ENCODE measurements around the gene ZBTB37. TPM values are rescaled to one million over a fixed set of nuclear protein-coding genes. Genes with fewer than 3 reads are reported as not detected.

Gene ZBTB37
- total RNA-seq, 1 experiment from 2014 or later = 12.0 TPM

DNA sequence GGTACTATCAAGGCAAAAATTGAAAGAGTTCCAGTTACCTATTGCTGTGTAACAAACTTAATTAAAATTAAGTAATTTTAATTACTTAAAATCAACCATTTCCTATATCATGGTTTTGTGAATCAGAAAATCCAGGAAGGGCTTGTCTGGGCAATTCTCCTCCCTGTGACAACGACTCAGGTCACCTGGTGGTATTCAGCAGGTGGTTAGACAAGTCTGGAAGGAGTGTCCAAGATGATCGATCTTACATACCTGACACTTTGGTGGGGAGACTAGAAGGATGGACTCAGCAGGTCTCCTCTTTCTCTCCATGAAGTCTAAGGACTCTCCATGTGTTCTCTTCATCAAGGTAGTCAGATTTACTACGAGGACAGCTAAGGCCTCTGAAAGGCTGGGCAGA lies 26.0 kb downstream of the ZBTB37 start:
- TF ChIP-seq, protein P1, sequence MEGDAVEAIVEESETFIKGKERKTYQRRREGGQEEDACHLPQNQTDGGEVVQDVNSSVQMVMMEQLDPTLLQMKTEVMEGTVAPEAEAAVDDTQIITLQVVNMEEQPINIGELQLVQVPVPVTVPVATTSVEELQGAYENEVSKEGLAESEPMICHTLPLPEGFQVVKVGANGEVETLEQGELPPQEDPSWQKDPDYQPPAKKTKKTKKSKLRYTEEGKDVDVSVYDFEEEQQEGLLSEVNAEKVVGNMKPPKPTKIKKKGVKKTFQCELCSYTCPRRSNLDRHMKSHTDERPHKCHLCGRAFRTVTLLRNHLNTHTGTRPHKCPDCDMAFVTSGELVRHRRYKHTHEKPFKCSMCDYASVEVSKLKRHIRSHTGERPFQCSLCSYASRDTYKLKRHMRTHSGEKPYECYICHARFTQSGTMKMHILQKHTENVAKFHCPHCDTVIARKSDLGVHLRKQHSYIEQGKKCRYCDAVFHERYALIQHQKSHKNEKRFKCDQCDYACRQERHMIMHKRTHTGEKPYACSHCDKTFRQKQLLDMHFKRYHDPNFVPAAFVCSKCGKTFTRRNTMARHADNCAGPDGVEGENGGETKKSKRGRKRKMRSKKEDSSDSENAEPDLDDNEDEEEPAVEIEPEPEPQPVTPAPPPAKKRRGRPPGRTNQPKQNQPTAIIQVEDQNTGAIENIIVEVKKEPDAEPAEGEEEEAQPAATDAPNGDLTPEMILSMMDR (conservative IDR thresholded peaks at IDR 0.05) = no peak
- no peaks in the 10 kb centered on the region for H4K20me1 ChIP-seq (ENCODE audit: control insufficient read depth, insufficient read depth, insufficient read length)
- H2BK20ac ChIP-seq (ENCODE audit: low read depth, low read length, poor library complexity, severe bottlenecking) = no peak overlapping the region
- no peak overlapping the region for H2AK5ac ChIP-seq (ENCODE audit: insufficient read length, low read length)
- no peaks in the 10 kb centered on the region for H3K23me2 ChIP-seq (ENCODE audit: insufficient read length, low read depth, low read length, poor library complexity, severe bottlenecking)
- H3K4me2 ChIP-seq (ENCODE audit: insufficient read depth, insufficient read length, low read length) = no peak overlapping the region
- H2BK120ac ChIP-seq (ENCODE audit: low read depth, low read length, poor library complexity, severe bottlenecking) = no peak overlapping the region
- H2BK5ac ChIP-seq (ENCODE audit: insufficient read length, low read length) = no peak overlapping the region
- H3K27ac ChIP-seq (ENCODE audit: insufficient read length, low read depth, low read length) = no peak overlapping the region
- no peak overlapping the region for H2AFZ ChIP-seq (ENCODE audit: low read length)
- Mint-ChIP-seq H3K27ac (no peak overlapping the region), H3K4me1 (peaks cover 2 to 8% of the 10 kb centered on the region in 2 experiments; a peak in 3 of 4 replicates), H3K9me3 (no peaks in the 10 kb centered on the region), H3K36me3 (ENCODE audit: insufficient read depth in 1 of 3, low read depth in 3 of 3) (peaks cover 0 to 4% (median 0%) of the 10 kb centered on the region in 3 experiments; a peak in 1 of 7 replicates), H3K27me3 (ENCODE audit: low read depth) (no peaks in the 10 kb centered on the region), H3K4me3 (no peak overlapping the region)
- H4K8ac ChIP-seq (replicated peaks; ENCODE audit: insufficient read length, low read depth, low read length) = no peak overlapping the region
- no peak overlapping the region for H3K23ac ChIP-seq (ENCODE audit: insufficient read length, low read depth, low read length)
- no CpG with 5 or more reads among the region's 3 CpGs for WGBS (ENCODE audit: extremely low coverage, insufficient read length, low lambda C conversion rate)
- no peaks in the 10 kb centered on the region; the same call in 1 of the 2 replicates for H3K79me2 ChIP-seq (ENCODE audit: insufficient read depth, low read length)
- H3K9me3 ChIP-seq (ENCODE audit: control insufficient read depth, low read depth, low read length) = no peaks in the 10 kb centered on the region
- no peak overlapping the region for H4K5ac ChIP-seq (ENCODE audit: insufficient read length, low read depth, low read length)
- H3K27me3 ChIP-seq (ENCODE audit: insufficient read depth, low read length) = no peaks in the 10 kb centered on the region
- H3K56ac ChIP-seq (ENCODE audit: insufficient read length, low read depth, low read length) = no peak overlapping the region
- no peaks in the 10 kb centered on the region for H3K79me1 ChIP-seq (ENCODE audit: insufficient read depth, low read depth, low read length, poor library complexity, severe bottlenecking)
- H2BK15ac ChIP-seq (ENCODE audit: low read depth, low read length) = no peak overlapping the region
- no peak overlapping the region for H2BK12ac ChIP-seq (ENCODE audit: insufficient read length, low read depth, low read length)
- H3K4ac ChIP-seq (ENCODE audit: low read depth, low read length) = no peak overlapping the region
- H3K9ac ChIP-seq (ENCODE audit: extremely low read depth, insufficient read length, low read length) = no peak overlapping the region
- no peak overlapping the region for H4K91ac ChIP-seq (ENCODE audit: insufficient read length, low read depth, low read length)
- 0 out of 2 replicates have a peak, but pooled peaks cover 1% of the 10 kb centered on the region for H3K4me1 ChIP-seq (ENCODE audit: insufficient read depth, low read length)
- no peak for DNase-seq
- H3K14ac ChIP-seq (ENCODE audit: insufficient read depth, low read length) = no peak overlapping the region
- H3K18ac ChIP-seq (ENCODE audit: insufficient read length, low read depth, low read length) = no peak overlapping the region
- no peak overlapping the region for H3T11ph ChIP-seq (ENCODE audit: low read length)
